HCT116 (cell line): ENCODE results near the gene NXPH2. TPM values are rescaled to one million over a fixed set of nuclear protein-coding genes. Genes with fewer than 3 reads are reported as not detected.

Experiments
- ATAC-seq: fragments of 200-7000 bp; cut with Tn5 transposase; 2 replicates; pipeline ENCODE4 v1.9.1; 2020; ENCODE audit warnings: mild to moderate bottlenecking, moderate library complexity
- BruUV-seq: library from RNA; stranded (reverse); fragments of 400-500 nt; replicated peaks from 2 replicates; lab custom pipeline; 2021; lab: Mats Ljungman, UMichigan
- CTCF ChIA-PET: fragments of 300-600 bp; sonication (Branson Sonifier 250); formaldehyde crosslinking; loops from one replicate; lab custom pipeline; 2021; ENCODE audit warnings: antibody characterized with exemption; lab: Charles Lee
- POLR2A ChIA-PET: fragments of 300-600, 350-600 bp; sonication (Branson Sonifier 250); formaldehyde crosslinking; loops from one replicate; lab custom pipeline; 2021; ENCODE audit warnings: antibody characterized with exemption; lab: Charles Lee
- RAD21 ChIA-PET, 2 experiments: fragments of 300-600 bp; sonication (Branson Sonifier 250); formaldehyde crosslinking; loops; one replicate each; lab custom pipeline; 2023; ENCODE audit warnings: low total read pairs in 2 of 2; ENCODE audit not compliant: uncharacterized antibody in 2 of 2, unreplicated experiment in 2 of 2, low non-redundant PET in 1 of 2; lab: Charles Lee
- DNase-seq: peaks from one replicate; pipeline ENCODE4 v3.0.0-alpha.2; 2010; ENCODE audit warnings: low read depth, low spot score
- H2AFZ ChIP-seq: fragments of 200-600 bp; shearing (Covaris generic), sonication (generic); 2 replicates; pipeline ENCODE4 v1.6.1; 2017; ENCODE audit warnings: low read depth, mixed run types, mixed read lengths, antibody characterized with exemption, low read length; ENCODE audit not compliant: poor library complexity, severe bottlenecking
- H3K27ac ChIP-seq: 2 replicates; pipeline ENCODE4 v1.5.1; 2012; ENCODE audit warnings: low read depth, low read length
- H3K27me3 ChIP-seq: fragments of 200-600 bp; sonication (generic); 2 replicates; pipeline ENCODE4 v1.6.1; 2016; ENCODE audit warnings: mixed run types, low read length, mixed read lengths; ENCODE audit not compliant: insufficient read depth
- H3K36me3 ChIP-seq, 2 experiments: fragments of 200-500 bp in 1 of 2; fragments of 200-600 bp in 1 of 2; sonication (Bioruptor generic) in 1 of 2; sonication (generic) in 1 of 2; 2 replicates each; pipeline versions ENCODE4 v1.5.1 to v1.6.1; 2014 to 2016; ENCODE audit warnings: low read length in 2 of 2, inconsistent platforms in 1 of 2, mixed read lengths in 1 of 2, mixed run types in 1 of 2; ENCODE audit not compliant: insufficient read depth in 2 of 2, control insufficient read depth in 1 of 2
- H3K4me1 ChIP-seq, 2 experiments: fragments of 200-600 bp in 1 of 2; sonication (generic) in 1 of 2; 2 replicates each; pipeline versions ENCODE4 v1.5.1 to v1.6.1; 2012 to 2017; ENCODE audit warnings: low read length in 2 of 2, inconsistent platforms in 1 of 2, mild to moderate bottlenecking in 1 of 2, mixed read lengths in 1 of 2, mixed run types in 1 of 2, moderate library complexity in 1 of 2; ENCODE audit not compliant: insufficient read depth in 2 of 2, control insufficient read depth in 1 of 2
- H3K4me2 ChIP-seq: fragments of 200-600 bp; sonication (generic); 2 replicates; pipeline ENCODE4 v1.6.1; 2017; ENCODE audit warnings: mixed run types, low read length, mixed read lengths
- H3K4me3 ChIP-seq, 2 experiments: fragments of 200-600 bp in 1 of 2; sonication (generic) in 1 of 2; replicated peaks in 1 of 2; 2 replicates each; pipeline ENCODE4 v1.5.1; 2011 to 2016; ENCODE audit warnings: low read length in 2 of 2, control low read depth in 1 of 2, low read depth in 1 of 2, mild to moderate bottlenecking in 1 of 2, mixed read lengths in 1 of 2, mixed run types in 1 of 2
- H3K79me2 ChIP-seq: fragments of 200-600 bp; sonication (generic); 2 replicates; pipeline ENCODE4 v1.6.1; 2017; ENCODE audit warnings: mild to moderate bottlenecking, mixed run types, low read length, moderate library complexity, mixed read lengths; ENCODE audit not compliant: insufficient read depth
- H3K9ac ChIP-seq: fragments of 200-600 bp; sonication (generic); 2 replicates; pipeline ENCODE4 v1.6.1; 2016; ENCODE audit warnings: low read length, mixed read lengths
- H3K9me2 ChIP-seq: fragments of 200-600 bp; sonication (generic), shearing (Covaris generic); 2 replicates; pipeline ENCODE4 v1.6.1; 2017; ENCODE audit warnings: mixed run types, mild to moderate bottlenecking, moderate library complexity; ENCODE audit not compliant: insufficient read depth
- H3K9me3 ChIP-seq, 2 experiments: fragments of 200-500 bp in 1 of 2; fragments of 200-600 bp in 1 of 2; sonication (Bioruptor generic) in 1 of 2; sonication (generic) in 1 of 2; 2 replicates each; pipeline ENCODE4 v1.6.1; 2014 to 2017; ENCODE audit warnings: low read length in 2 of 2, mixed read lengths in 2 of 2, inconsistent platforms in 1 of 2, low read depth in 1 of 2, mild to moderate bottlenecking in 1 of 2, mixed run types in 1 of 2, moderate library complexity in 1 of 2; ENCODE audit not compliant: control insufficient read depth in 1 of 2, insufficient read depth in 1 of 2
- H4K20me1 ChIP-seq: fragments of 200-600 bp; sonication (generic), shearing (Covaris generic); 2 replicates; pipeline ENCODE4 v1.6.1; 2017; ENCODE audit warnings: mixed run types, mild to moderate bottlenecking, moderate library complexity; ENCODE audit not compliant: insufficient read depth
- SP1 ChIP-seq: IDR thresholded peaks from 2 replicates; pipeline ENCODE4 v1.6.1; 2012; ENCODE audit warnings: low read depth
- YY1 ChIP-seq: IDR thresholded peaks from 2 replicates; pipeline ENCODE4 v1.6.1; 2011; ENCODE audit warnings: low read length, low read depth, moderate library complexity, mild to moderate bottlenecking; ENCODE audit not compliant: insufficient replicate concordance; ENCODE audit errors: extremely low read depth
- intact Hi-C: fragments of 100-400 bp; cut with micrococcal nuclease; formaldehyde crosslinking; loops from 2 replicates; pipeline ENCODE4 v1.10.0; 2022
- total RNA-seq: library from RNA; stranded (reverse); gene quantifications from one replicate; pipeline ENCODE4 v1.2.1, GENCODE V29; 2021; ENCODE audit not compliant: unreplicated experiment
- TF ChIP-seq, protein P1 (sequence below): IDR thresholded peaks from 2 replicates; pipeline ENCODE4 v1.6.1; 2011; ENCODE audit warnings: mild to moderate bottlenecking, low read length, moderate library complexity; ENCODE audit not compliant: insufficient replicate concordance; ENCODE audit errors: extremely low read depth
- TF ChIP-seq, protein P2 (sequence below): IDR thresholded peaks from 2 replicates; pipeline ENCODE4 v1.6.1; 2012; ENCODE audit warnings: low read depth

Gene NXPH2
- total RNA-seq, 1 experiment from 2014 or later, result not detected

DNA sequence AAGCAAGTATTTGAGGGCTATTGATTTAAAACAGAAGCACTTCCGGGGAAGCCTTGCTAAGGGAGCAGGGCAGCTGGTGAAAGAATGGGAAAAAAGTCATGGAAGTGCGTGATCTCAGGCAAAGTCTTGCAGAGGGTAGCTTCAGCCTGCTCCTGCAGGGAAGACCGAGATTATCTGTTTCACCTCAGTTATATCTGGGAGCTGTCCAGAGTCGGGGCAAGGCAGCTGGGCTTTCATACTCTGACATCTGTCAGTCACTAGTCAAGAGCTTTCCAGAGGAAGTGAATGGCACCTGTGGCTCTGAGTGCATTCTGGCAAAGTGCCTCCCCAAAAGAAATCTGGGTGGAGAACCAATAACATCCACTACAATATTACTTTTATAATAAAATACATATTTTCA, 8.7 kb downstream of the NXPH2 start:
- no peak overlapping the region for H3K27ac ChIP-seq
- ChIA-PET POLR2A (no interaction called here), CTCF (no interaction called here)

More for the DNA sequence above, 8.7 kb downstream of the NXPH2 start:
- TF ChIP-seq SP1 (no peak), YY1 (no peak)
- TF ChIP-seq, protein P1, sequence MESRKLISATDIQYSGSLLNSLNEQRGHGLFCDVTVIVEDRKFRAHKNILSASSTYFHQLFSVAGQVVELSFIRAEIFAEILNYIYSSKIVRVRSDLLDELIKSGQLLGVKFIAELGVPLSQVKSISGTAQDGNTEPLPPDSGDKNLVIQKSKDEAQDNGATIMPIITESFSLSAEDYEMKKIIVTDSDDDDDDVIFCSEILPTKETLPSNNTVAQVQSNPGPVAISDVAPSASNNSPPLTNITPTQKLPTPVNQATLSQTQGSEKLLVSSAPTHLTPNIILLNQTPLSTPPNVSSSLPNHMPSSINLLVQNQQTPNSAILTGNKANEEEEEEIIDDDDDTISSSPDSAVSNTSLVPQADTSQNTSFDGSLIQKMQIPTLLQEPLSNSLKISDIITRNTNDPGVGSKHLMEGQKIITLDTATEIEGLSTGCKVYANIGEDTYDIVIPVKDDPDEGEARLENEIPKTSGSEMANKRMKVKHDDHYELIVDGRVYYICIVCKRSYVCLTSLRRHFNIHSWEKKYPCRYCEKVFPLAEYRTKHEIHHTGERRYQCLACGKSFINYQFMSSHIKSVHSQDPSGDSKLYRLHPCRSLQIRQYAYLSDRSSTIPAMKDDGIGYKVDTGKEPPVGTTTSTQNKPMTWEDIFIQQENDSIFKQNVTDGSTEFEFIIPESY, result no peak
- TF ChIP-seq, protein P2, sequence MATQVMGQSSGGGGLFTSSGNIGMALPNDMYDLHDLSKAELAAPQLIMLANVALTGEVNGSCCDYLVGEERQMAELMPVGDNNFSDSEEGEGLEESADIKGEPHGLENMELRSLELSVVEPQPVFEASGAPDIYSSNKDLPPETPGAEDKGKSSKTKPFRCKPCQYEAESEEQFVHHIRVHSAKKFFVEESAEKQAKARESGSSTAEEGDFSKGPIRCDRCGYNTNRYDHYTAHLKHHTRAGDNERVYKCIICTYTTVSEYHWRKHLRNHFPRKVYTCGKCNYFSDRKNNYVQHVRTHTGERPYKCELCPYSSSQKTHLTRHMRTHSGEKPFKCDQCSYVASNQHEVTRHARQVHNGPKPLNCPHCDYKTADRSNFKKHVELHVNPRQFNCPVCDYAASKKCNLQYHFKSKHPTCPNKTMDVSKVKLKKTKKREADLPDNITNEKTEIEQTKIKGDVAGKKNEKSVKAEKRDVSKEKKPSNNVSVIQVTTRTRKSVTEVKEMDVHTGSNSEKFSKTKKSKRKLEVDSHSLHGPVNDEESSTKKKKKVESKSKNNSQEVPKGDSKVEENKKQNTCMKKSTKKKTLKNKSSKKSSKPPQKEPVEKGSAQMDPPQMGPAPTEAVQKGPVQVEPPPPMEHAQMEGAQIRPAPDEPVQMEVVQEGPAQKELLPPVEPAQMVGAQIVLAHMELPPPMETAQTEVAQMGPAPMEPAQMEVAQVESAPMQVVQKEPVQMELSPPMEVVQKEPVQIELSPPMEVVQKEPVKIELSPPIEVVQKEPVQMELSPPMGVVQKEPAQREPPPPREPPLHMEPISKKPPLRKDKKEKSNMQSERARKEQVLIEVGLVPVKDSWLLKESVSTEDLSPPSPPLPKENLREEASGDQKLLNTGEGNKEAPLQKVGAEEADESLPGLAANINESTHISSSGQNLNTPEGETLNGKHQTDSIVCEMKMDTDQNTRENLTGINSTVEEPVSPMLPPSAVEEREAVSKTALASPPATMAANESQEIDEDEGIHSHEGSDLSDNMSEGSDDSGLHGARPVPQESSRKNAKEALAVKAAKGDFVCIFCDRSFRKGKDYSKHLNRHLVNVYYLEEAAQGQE, result 0 out of 2 replicates have a peak, but pooled peaks have one; percentile 3
- H3K9ac ChIP-seq, result no peak overlapping the region
- no peaks in the 10 kb centered on the region for H3K27me3 ChIP-seq
- RAD21 ChIA-PET, result no interaction called here
- H3K79me2 ChIP-seq, result no peaks in the 10 kb centered on the region
- no peaks in the 10 kb centered on the region for H3K9me3 ChIP-seq
- H3K4me3 ChIP-seq, result no peak overlapping the region
- ATAC-seq (no peak), DNase-seq (no peak)
- intact Hi-C loops, result no loop called here
- no peaks in the 10 kb centered on the region for H3K36me3 ChIP-seq
- BruUV-seq, result no TSS peak
- no peak overlapping the region for H2AFZ ChIP-seq
- H4K20me1 ChIP-seq, result no peaks in the 10 kb centered on the region
- no peaks in the 10 kb centered on the region for H3K4me1 ChIP-seq
- H3K9me2 ChIP-seq, result no peaks in the 10 kb centered on the region
- no peak overlapping the region for H3K4me2 ChIP-seq
